ENCODE results near the gene ACAT1.

- TF ChIP-seq, protein P1, sequence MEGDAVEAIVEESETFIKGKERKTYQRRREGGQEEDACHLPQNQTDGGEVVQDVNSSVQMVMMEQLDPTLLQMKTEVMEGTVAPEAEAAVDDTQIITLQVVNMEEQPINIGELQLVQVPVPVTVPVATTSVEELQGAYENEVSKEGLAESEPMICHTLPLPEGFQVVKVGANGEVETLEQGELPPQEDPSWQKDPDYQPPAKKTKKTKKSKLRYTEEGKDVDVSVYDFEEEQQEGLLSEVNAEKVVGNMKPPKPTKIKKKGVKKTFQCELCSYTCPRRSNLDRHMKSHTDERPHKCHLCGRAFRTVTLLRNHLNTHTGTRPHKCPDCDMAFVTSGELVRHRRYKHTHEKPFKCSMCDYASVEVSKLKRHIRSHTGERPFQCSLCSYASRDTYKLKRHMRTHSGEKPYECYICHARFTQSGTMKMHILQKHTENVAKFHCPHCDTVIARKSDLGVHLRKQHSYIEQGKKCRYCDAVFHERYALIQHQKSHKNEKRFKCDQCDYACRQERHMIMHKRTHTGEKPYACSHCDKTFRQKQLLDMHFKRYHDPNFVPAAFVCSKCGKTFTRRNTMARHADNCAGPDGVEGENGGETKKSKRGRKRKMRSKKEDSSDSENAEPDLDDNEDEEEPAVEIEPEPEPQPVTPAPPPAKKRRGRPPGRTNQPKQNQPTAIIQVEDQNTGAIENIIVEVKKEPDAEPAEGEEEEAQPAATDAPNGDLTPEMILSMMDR (IDR thresholded peaks at IDR 0.05) = peak; percentile 13 to 60 (median 44)
- no peak for TF ChIP-seq POLR2A (IDR thresholded peaks at IDR 0.05)
Observed at GRCh38 chr11:108117746-108118371, 3.5 kb upstream of the ACAT1 start.

Measured in esophagus squamous epithelium (tissue), 4 donors.